ENCODE data around the gene COL2A1.

- TF ChIP-seq CTCF (IDR thresholded peaks at IDR 0.05) (no peak), EZH2 (IDR thresholded peaks at IDR 0.05) (no peak), EZH2phosphoT487 (IDR thresholded peaks at IDR 0.05) (no peak)
Measured at GRCh38 chr12:47927346-47927745, 76.9 kb downstream of the COL2A1 start.

Data from neural progenitor cell (in vitro differentiated cells).